ENCODE results near the gene MAP3K2. TPM values are rescaled to one million over a fixed set of nuclear protein-coding genes. Genes with fewer than 3 reads are reported as not detected.

MAP3K2 gene
- total RNA-seq, 1 donor from 2014 or later: 34.5 TPM

- H3K36me3 Mint-ChIP-seq (ENCODE audit: insufficient read depth): peaks cover 48% of the 10 kb centered on the region
- DNase-seq (ENCODE audit: low spot score, unreplicated experiment): no peak
- no peaks in the 10 kb centered on the region for H3K27me3 Mint-ChIP-seq
- no peaks in the 10 kb centered on the region for H3K4me1 Mint-ChIP-seq (ENCODE audit: low read depth)
- H3K4me3 Mint-ChIP-seq (ENCODE audit: low read depth): no peak overlapping the region
- H3K27ac Mint-ChIP-seq: no peak overlapping the region
- TF ChIP-seq, protein P1, sequence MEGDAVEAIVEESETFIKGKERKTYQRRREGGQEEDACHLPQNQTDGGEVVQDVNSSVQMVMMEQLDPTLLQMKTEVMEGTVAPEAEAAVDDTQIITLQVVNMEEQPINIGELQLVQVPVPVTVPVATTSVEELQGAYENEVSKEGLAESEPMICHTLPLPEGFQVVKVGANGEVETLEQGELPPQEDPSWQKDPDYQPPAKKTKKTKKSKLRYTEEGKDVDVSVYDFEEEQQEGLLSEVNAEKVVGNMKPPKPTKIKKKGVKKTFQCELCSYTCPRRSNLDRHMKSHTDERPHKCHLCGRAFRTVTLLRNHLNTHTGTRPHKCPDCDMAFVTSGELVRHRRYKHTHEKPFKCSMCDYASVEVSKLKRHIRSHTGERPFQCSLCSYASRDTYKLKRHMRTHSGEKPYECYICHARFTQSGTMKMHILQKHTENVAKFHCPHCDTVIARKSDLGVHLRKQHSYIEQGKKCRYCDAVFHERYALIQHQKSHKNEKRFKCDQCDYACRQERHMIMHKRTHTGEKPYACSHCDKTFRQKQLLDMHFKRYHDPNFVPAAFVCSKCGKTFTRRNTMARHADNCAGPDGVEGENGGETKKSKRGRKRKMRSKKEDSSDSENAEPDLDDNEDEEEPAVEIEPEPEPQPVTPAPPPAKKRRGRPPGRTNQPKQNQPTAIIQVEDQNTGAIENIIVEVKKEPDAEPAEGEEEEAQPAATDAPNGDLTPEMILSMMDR (IDR thresholded peaks at IDR 0.05; ENCODE audit: unreplicated experiment): no peak
- no peaks in the 10 kb centered on the region for H3K9me3 Mint-ChIP-seq (ENCODE audit: low read depth)
Observed at GRCh38 chr2:127270663-127271062, 117.1 kb downstream of the MAP3K2 start.

GRCh38 chr2:127261804-127262406 lies 125.9 kb downstream of the MAP3K2 start:
- H3K4me1 Mint-ChIP-seq (ENCODE audit: low read depth): no peaks in the 10 kb centered on the region
- H3K4me3 Mint-ChIP-seq (ENCODE audit: low read depth): no peak overlapping the region
- H3K27ac Mint-ChIP-seq: no peak overlapping the region
- TF ChIP-seq, protein P1 (IDR thresholded peaks at IDR 0.05; ENCODE audit: unreplicated experiment): no peak
- H3K27me3 Mint-ChIP-seq: no peaks in the 10 kb centered on the region
- no peaks in the 10 kb centered on the region for H3K9me3 Mint-ChIP-seq (ENCODE audit: low read depth)
- peaks cover 46% of the 10 kb centered on the region for H3K36me3 Mint-ChIP-seq (ENCODE audit: insufficient read depth)
- DNase-seq (ENCODE audit: low spot score, unreplicated experiment): no peak

DNA sequence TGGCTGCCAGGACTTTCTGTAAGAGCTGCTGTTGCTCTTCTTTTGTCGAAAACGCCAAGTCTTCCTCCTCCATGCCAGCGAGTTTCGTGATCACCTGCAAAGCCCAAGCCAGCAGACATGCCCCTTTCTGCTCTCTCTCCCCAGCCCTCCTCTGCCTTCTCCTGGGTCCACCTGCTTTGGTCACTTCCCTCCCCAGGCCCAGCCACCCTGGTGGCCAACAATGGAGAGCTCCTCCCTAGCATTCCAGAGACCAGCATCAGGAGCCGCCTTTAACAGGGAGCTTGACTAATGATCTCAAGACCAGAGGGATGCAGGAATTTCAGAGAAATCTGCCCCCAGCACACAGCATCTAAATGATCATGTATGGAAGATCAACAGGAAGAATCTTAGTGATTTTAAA lies 128.4 kb downstream of the MAP3K2 start:
- Mint-ChIP-seq H3K27ac (no peak overlapping the region), H3K27me3 (no peaks in the 10 kb centered on the region), H3K9me3 (ENCODE audit: low read depth) (no peaks in the 10 kb centered on the region), H3K4me1 (ENCODE audit: low read depth) (peaks cover 12% of the 10 kb centered on the region), H3K36me3 (ENCODE audit: insufficient read depth) (peaks cover 44% of the 10 kb centered on the region), H3K4me3 (ENCODE audit: low read depth) (no peak overlapping the region)
- TF ChIP-seq, protein P1 (IDR thresholded peaks at IDR 0.05; ENCODE audit: unreplicated experiment): no peak
- DNase-seq (ENCODE audit: low spot score, unreplicated experiment): no peak

DNA sequence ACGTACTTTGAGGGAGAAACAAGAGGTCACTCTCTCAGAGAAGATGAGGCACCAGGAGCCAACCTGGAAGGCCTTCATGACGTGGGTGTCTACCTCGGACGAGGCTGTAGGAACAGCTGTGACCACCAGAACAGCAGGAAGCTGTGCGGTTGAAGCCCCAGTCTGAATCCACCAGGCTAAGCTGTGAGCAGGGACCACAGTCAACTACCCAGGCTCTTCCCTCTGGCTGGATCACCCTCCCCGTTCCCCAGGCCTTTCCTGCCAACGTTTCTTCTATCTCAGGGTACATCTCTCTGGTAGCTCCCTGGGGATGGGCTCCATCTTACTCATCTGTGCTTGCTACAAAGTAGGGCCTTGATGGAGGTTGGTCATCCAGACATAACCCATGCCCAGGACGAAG lies 130.9 kb downstream of the MAP3K2 start:
- Mint-ChIP-seq H3K4me1 (ENCODE audit: low read depth) (peaks cover 13% of the 10 kb centered on the region), H3K27ac (peak overlapping the region; percentile 67), H3K36me3 (ENCODE audit: insufficient read depth) (peaks cover 32% of the 10 kb centered on the region), H3K9me3 (ENCODE audit: low read depth) (no peaks in the 10 kb centered on the region), H3K27me3 (no peaks in the 10 kb centered on the region), H3K4me3 (ENCODE audit: low read depth) (no peak overlapping the region)
- DNase-seq (ENCODE audit: low spot score, unreplicated experiment): no peak
- TF ChIP-seq, protein P1 (IDR thresholded peaks at IDR 0.05; ENCODE audit: unreplicated experiment): no peak

DNA sequence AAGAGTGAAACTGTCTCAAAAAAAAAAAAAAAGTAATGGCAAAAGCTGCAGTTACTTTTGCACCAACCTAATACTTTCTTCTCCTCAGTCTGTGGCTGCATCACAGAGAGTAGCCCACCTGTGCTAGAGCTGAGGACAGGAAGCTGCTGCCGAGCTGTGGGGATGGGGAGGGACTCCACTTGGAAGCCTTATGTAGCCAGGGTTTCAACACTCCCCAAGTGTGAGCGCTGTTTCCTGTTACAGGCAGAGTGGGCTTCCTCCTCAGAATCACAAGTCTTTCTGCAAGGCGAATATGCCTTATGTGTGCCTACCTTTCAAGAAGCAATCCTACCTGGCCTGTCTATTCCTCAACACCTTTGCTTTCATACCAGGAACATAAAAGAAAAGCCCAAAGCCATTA lies 131.4 kb downstream of the MAP3K2 start:
- DNase-seq (ENCODE audit: low spot score, unreplicated experiment): no peak
- no peaks in the 10 kb centered on the region for H3K9me3 Mint-ChIP-seq (ENCODE audit: low read depth)
- H3K4me3 Mint-ChIP-seq (ENCODE audit: low read depth): no peak overlapping the region
- H3K36me3 Mint-ChIP-seq (ENCODE audit: insufficient read depth): peaks cover 32% of the 10 kb centered on the region
- TF ChIP-seq, protein P1 (IDR thresholded peaks at IDR 0.05; ENCODE audit: unreplicated experiment): no peak
- peaks cover 13% of the 10 kb centered on the region for H3K4me1 Mint-ChIP-seq (ENCODE audit: low read depth)
- H3K27ac Mint-ChIP-seq: no peak overlapping the region
- no peaks in the 10 kb centered on the region for H3K27me3 Mint-ChIP-seq
